Measurements from ENCODE around the gene LRRN4. TPM values are rescaled to one million over a fixed set of nuclear protein-coding genes. Genes with fewer than 3 reads are reported as not detected.
"Not testable (repeated sequence)": the region's sequence is repeated elsewhere in the genome, so short reads cannot be mapped to it uniquely, and the experiment has no call there.

Gene LRRN4
- total RNA-seq, 1 experiment from 2014 or later = not detected

GRCh38 chr20:6034134-6034969 lies 19.5 kb downstream of the LRRN4 start:
- H3K36me3 ChIP-seq = peaks cover 56% of the 10 kb centered on the region
- DNase-seq (ENCODE audit: low read depth in 1 of 2, low spot score in 2 of 2) = no peak
- no peaks in the 10 kb centered on the region for H3K9me3 ChIP-seq (replicated peaks)
- H3K27me3 ChIP-seq (replicated peaks) = no peaks in the 10 kb centered on the region
- H3K4me1 ChIP-seq (replicated peaks) = no peaks in the 10 kb centered on the region
- no peak overlapping the region for H3K4me3 ChIP-seq
- no peak overlapping the region for H3K27ac ChIP-seq

DNA sequence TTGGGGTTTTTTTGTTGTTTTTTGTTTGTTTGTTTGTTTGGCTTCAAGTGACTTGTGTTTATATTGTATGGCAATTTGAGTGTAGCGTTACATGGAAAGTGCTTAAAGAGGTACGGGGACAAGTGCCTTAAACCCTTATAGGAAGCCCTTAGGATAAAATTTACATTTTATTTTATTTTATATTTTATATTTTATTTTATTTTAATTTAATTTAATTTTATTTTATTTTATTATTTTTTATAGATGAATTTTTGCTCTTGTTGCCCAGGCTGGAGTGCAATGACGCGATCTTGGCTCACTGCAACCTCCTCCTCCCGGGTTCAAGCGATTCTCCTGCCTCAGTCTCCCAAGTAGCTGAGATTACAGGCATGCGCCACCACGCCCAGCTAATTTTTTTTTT lies 21.0 kb downstream of the LRRN4 start:
- not testable (repeated sequence) for H3K27ac ChIP-seq; H3K9me3 ChIP-seq (replicated peaks); H3K27me3 ChIP-seq (replicated peaks); H3K4me1 ChIP-seq (replicated peaks); H3K4me3 ChIP-seq; DNase-seq (ENCODE audit: low read depth in 1 of 2, low spot score in 2 of 2)
- peaks cover 50% of the 10 kb centered on the region for H3K36me3 ChIP-seq

DNA sequence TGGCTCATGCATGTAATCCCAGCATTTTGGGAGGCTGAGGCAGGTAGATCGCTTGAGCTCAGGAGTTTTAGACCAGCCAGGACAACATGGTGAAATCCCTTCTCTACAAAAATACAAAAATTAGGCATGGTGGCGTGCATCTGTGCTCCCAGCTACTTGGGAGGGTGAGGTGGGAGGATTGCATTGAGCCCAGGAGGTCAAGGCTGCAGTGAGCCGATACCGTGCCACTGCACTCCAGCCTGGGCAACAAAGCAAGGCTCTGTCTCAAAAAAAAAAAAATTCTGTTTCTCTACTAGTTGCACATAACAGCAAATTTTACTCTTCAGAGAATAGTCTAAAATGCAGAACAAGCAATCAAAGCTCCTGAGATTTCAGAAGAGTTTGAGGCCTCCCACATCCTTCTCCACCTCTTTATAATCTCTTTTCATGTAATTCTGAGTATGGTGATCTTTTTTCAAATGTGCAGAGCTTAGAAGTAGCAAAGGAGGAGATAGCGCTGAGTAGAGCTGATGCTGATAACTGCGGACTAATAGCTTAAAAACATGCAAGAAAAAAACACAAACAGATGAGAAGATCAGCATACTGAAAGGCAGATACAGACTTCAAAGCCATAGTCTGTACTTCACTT lies 23.3 kb downstream of the LRRN4 start:
- H3K27me3 ChIP-seq (replicated peaks) = no peaks in the 10 kb centered on the region
- peaks cover 36% of the 10 kb centered on the region for H3K36me3 ChIP-seq
- no peak overlapping the region for H3K4me3 ChIP-seq
- DNase-seq (ENCODE audit: low read depth in 1 of 2, low spot score in 2 of 2) = no peak
- no peaks in the 10 kb centered on the region for H3K4me1 ChIP-seq (replicated peaks)
- no peak overlapping the region for H3K27ac ChIP-seq
- no peaks in the 10 kb centered on the region; the same call in 1 of the 2 replicates for H3K9me3 ChIP-seq (replicated peaks)

DNA sequence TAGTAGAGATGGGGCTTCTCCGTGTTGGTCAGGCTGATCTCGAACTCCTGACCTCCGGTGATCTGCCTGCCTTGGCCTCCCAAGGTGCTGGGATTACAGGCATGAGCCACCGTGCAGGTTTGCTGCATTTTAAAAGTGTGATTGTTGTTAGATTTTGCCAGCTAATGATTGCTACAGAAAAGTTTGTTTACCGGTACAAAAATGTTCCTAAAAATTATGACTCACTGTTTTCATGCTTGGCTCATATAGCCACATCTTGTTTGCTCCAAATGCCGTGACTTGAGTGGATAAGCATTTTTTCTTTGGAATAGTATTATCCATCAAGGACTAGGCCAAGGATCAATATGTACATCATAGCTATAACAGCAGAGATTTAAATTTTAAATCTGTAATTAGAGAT lies 24.3 kb downstream of the LRRN4 start:
- Histone ChIP-seq H3K9me3 (replicated peaks) (peaks cover 8% of the 10 kb centered on the region), H3K36me3 (peaks cover 42% of the 10 kb centered on the region), H3K4me1 (replicated peaks) (no peaks in the 10 kb centered on the region), H3K27ac (no peak overlapping the region), H3K27me3 (replicated peaks) (no peaks in the 10 kb centered on the region), H3K4me3 (no peak overlapping the region)
- no peak for DNase-seq (ENCODE audit: low read depth in 1 of 2, low spot score in 2 of 2)

DNA sequence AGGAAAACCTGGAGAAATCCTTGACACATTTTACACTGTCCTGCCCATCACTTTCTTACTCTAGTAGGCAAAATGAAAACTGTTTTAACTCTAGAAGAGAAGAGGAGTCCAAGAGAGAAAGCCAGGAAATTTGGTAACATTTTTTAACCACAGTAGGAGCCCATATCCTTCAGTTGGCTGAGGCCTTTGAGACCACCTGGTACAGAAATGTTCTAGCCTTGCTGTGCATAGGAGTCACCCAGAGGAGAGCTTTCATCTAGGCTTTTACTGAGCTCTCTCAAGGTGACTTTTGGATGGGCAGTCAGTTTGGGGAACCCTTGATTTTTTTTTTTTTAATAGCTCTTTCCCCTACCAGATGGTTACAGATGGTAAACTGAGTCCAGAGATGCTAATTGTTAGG lies 25.0 kb downstream of the LRRN4 start:
- no peaks in the 10 kb centered on the region for H3K4me1 ChIP-seq (replicated peaks)
- H3K27me3 ChIP-seq (replicated peaks) = no peaks in the 10 kb centered on the region
- H3K4me3 ChIP-seq = no peak overlapping the region
- H3K9me3 ChIP-seq (replicated peaks) = peaks cover 8% of the 10 kb centered on the region
- peaks cover 43% of the 10 kb centered on the region for H3K36me3 ChIP-seq
- no peak overlapping the region for H3K27ac ChIP-seq
- DNase-seq (ENCODE audit: low read depth in 1 of 2, low spot score in 2 of 2) = no peak

DNA sequence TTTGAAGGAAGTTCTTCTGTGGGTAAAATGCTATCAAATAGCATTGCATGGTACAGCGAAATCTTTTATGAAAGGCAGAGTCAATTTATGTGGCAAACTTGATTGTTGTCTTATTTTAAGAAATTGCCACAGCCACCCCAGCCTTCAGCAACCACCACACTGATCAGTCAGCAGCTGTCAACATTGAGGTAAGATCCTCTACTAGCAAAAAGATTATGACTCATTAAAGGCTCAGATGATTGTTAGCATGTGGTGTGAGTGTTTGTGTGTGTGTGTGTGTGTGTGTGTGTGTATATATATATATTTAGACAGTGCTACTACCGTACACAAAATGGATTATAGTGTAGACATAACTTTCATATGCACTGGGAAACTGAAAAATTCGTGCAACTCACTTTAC lies 27.8 kb downstream of the LRRN4 start:
- no peak overlapping the region for H3K27ac ChIP-seq
- peaks cover 39% of the 10 kb centered on the region for H3K36me3 ChIP-seq
- peaks cover 8% of the 10 kb centered on the region for H3K9me3 ChIP-seq (replicated peaks)
- H3K4me1 ChIP-seq (replicated peaks) = no peaks in the 10 kb centered on the region
- DNase-seq (ENCODE audit: low read depth in 1 of 2, low spot score in 2 of 2) = no peak
- H3K27me3 ChIP-seq (replicated peaks) = no peaks in the 10 kb centered on the region
- no peak overlapping the region for H3K4me3 ChIP-seq

DNA sequence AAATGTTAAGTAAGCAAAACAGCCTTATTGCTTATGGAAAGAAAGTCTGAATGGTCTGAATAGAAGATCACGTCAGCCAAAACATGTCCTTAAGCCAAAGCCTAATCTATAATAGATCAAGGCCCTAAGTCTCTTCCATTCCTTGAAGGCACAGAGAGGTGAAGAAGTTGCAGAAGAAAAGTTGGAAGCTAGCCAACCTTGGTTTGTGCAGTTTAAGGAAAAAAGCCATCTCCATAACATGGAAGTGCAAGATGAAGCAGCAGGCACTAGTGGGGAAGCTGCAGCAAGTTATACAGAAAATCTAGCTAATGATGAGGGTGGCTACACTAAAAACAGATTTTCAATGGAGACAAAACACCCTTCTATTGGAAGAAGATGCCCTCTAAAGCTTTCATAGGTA lies 29.1 kb downstream of the LRRN4 start:
- H3K36me3 ChIP-seq = peaks cover 39% of the 10 kb centered on the region

GRCh38 chr20:6017880-6018279 lies 36.0 kb downstream of the LRRN4 start:
- Histone ChIP-seq H3K27ac (no peak overlapping the region), H3K4me1 (replicated peaks) (no peaks in the 10 kb centered on the region), H3K9me3 (replicated peaks) (no peaks in the 10 kb centered on the region), H3K36me3 (peaks cover 42% of the 10 kb centered on the region), H3K27me3 (replicated peaks) (no peaks in the 10 kb centered on the region), H3K4me3 (no peak overlapping the region)
- DNase-seq (ENCODE audit: low read depth in 1 of 2, low spot score in 2 of 2) = no peak

More for the DNA sequence above, 29.1 kb downstream of the LRRN4 start:
- no peak for DNase-seq (ENCODE audit: low read depth in 1 of 2, low spot score in 2 of 2)
- H3K4me1 ChIP-seq (replicated peaks) = no peaks in the 10 kb centered on the region
- H3K27me3 ChIP-seq (replicated peaks) = no peaks in the 10 kb centered on the region
- H3K4me3 ChIP-seq = no peak overlapping the region
- no peak overlapping the region for H3K27ac ChIP-seq
- peaks cover 8% of the 10 kb centered on the region for H3K9me3 ChIP-seq (replicated peaks)

- no peaks in the 10 kb centered on the region for H3K4me1 ChIP-seq (replicated peaks)
- no peak overlapping the region for H3K27ac ChIP-seq
- no peak for DNase-seq (ENCODE audit: low read depth in 1 of 2, low spot score in 2 of 2)
- H3K4me3 ChIP-seq = no peak overlapping the region
- no peaks in the 10 kb centered on the region for H3K27me3 ChIP-seq (replicated peaks)
- peaks cover 46% of the 10 kb centered on the region for H3K36me3 ChIP-seq
- no peaks in the 10 kb centered on the region for H3K9me3 ChIP-seq (replicated peaks)
Observed at GRCh38 chr20:6017467-6017866, 36.4 kb downstream of the LRRN4 start.

DNA sequence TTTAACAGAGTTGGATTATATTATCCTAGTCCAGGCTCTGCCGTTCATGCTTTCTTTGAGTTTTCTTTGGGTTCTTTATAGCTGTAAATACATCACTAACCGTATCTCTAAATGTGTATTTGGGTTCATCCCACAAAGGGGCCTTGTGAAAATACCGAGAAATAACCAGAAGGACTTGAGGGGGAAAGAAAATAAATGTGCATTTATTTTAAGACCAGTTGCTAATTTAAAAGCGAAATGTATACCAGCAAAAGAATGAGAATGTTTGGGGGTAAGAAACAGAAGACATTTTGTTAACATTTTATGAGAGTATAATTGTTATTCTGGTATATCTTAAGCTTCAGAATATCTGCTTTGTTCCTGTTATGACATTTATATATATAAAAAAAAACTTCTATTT lies 38.9 kb downstream of the LRRN4 start:
- no peak for DNase-seq (ENCODE audit: low read depth in 1 of 2, low spot score in 2 of 2)
- Histone ChIP-seq H3K27ac (no peak overlapping the region), H3K4me3 (no peak overlapping the region), H3K4me1 (replicated peaks) (no peaks in the 10 kb centered on the region), H3K9me3 (replicated peaks) (no peaks in the 10 kb centered on the region), H3K36me3 (peaks cover 68% of the 10 kb centered on the region), H3K27me3 (replicated peaks) (no peaks in the 10 kb centered on the region)

DNA sequence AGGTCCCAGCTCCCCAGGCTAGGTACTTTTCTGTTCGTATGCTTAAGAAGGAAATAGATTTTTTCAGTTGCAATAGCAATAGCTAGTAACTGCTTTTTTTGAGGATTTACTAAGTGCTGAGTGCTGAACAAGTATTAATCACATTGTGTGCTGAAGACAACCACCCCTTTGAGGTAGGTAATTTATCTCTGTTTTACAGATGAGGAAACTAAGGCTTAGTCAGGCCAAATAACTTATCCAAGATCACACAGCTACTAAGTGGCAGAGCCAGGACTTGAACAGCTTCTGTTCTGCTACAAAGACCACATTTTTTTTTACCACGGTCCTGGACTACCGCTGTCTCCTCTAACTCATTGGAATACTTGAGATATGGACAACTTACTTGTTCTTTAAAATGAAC lies 39.8 kb downstream of the LRRN4 start:
- Histone ChIP-seq H3K27ac (no peak overlapping the region), H3K27me3 (replicated peaks) (no peaks in the 10 kb centered on the region), H3K9me3 (replicated peaks) (no peaks in the 10 kb centered on the region), H3K4me1 (replicated peaks) (no peaks in the 10 kb centered on the region), H3K36me3 (peaks cover 72% of the 10 kb centered on the region), H3K4me3 (no peak overlapping the region)
- no peak for DNase-seq (ENCODE audit: low read depth in 1 of 2, low spot score in 2 of 2)

DNA sequence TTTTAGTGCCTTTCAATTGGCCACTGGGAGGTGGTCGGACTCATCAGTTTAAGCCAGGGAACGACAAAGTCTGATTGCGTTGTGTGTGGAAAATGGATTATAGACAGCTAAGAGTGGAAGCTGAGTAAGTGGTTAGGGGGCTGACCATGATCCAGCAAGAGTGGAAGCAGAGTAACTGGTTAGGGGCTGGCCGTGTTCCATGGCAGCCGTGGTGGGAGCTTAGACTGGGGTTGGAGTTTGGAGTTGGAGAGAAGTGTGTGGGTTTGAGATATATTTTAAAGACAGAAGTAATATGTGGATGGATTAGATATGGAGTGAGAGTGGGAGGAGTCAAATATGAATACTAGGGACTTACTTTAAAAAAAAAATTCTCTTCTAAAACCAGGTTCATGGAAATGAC lies 41.7 kb downstream of the LRRN4 start:
- peaks cover 9% of the 10 kb centered on the region; the same call in 1 of the 2 replicates for H3K4me1 ChIP-seq (replicated peaks)
- H3K4me3 ChIP-seq = no peak overlapping the region
- peaks cover 69% of the 10 kb centered on the region for H3K36me3 ChIP-seq
- no peak for DNase-seq (ENCODE audit: low read depth in 1 of 2, low spot score in 2 of 2)
- H3K27ac ChIP-seq = no peak overlapping the region
- H3K27me3 ChIP-seq (replicated peaks) = no peaks in the 10 kb centered on the region
- no peaks in the 10 kb centered on the region for H3K9me3 ChIP-seq (replicated peaks)

GRCh38 chr20:6008254-6008653 lies 45.6 kb downstream of the LRRN4 start:
- Histone ChIP-seq H3K27me3 (replicated peaks) (no peaks in the 10 kb centered on the region), H3K36me3 (peaks cover 41% of the 10 kb centered on the region), H3K4me3 (no peak overlapping the region), H3K9me3 (replicated peaks) (no peaks in the 10 kb centered on the region), H3K27ac (no peak overlapping the region), H3K4me1 (replicated peaks) (peaks cover 15% of the 10 kb centered on the region; the same call in 1 of the 2 replicates)
- no peak for DNase-seq (ENCODE audit: low read depth in 1 of 2, low spot score in 2 of 2)

- DNase-seq (ENCODE audit: low read depth in 1 of 2, low spot score in 2 of 2) = no peak
- peaks cover 15% of the 10 kb centered on the region; the same call in 1 of the 2 replicates for H3K4me1 ChIP-seq (replicated peaks)
- no peak overlapping the region for H3K27ac ChIP-seq
Observed at GRCh38 chr20:6007529-6008103, 46.2 kb downstream of the LRRN4 start.

More at GRCh38 chr20:6007529-6008103, 46.2 kb downstream of the LRRN4 start:
- H3K27me3 ChIP-seq (replicated peaks) = no peaks in the 10 kb centered on the region
- H3K36me3 ChIP-seq = peaks cover 37% of the 10 kb centered on the region
- no peaks in the 10 kb centered on the region for H3K9me3 ChIP-seq (replicated peaks)
- peak overlapping the region; percentile 93; the same call in 1 of the 2 replicates for H3K4me3 ChIP-seq
